ENCODE results near the gene MCF2L.

MCF2L gene, protein sequence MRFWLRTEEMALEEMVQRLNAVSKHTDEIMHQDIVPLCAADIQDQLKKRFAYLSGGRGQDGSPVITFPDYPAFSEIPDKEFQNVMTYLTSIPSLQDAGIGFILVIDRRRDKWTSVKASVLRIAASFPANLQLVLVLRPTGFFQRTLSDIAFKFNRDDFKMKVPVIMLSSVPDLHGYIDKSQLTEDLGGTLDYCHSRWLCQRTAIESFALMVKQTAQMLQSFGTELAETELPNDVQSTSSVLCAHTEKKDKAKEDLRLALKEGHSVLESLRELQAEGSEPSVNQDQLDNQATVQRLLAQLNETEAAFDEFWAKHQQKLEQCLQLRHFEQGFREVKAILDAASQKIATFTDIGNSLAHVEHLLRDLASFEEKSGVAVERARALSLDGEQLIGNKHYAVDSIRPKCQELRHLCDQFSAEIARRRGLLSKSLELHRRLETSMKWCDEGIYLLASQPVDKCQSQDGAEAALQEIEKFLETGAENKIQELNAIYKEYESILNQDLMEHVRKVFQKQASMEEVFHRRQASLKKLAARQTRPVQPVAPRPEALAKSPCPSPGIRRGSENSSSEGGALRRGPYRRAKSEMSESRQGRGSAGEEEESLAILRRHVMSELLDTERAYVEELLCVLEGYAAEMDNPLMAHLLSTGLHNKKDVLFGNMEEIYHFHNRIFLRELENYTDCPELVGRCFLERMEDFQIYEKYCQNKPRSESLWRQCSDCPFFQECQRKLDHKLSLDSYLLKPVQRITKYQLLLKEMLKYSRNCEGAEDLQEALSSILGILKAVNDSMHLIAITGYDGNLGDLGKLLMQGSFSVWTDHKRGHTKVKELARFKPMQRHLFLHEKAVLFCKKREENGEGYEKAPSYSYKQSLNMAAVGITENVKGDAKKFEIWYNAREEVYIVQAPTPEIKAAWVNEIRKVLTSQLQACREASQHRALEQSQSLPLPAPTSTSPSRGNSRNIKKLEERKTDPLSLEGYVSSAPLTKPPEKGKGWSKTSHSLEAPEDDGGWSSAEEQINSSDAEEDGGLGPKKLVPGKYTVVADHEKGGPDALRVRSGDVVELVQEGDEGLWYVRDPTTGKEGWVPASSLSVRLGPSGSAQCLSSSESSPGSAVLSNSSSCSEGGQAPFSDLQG
- long read RNA-seq = 0 reads

DNA sequence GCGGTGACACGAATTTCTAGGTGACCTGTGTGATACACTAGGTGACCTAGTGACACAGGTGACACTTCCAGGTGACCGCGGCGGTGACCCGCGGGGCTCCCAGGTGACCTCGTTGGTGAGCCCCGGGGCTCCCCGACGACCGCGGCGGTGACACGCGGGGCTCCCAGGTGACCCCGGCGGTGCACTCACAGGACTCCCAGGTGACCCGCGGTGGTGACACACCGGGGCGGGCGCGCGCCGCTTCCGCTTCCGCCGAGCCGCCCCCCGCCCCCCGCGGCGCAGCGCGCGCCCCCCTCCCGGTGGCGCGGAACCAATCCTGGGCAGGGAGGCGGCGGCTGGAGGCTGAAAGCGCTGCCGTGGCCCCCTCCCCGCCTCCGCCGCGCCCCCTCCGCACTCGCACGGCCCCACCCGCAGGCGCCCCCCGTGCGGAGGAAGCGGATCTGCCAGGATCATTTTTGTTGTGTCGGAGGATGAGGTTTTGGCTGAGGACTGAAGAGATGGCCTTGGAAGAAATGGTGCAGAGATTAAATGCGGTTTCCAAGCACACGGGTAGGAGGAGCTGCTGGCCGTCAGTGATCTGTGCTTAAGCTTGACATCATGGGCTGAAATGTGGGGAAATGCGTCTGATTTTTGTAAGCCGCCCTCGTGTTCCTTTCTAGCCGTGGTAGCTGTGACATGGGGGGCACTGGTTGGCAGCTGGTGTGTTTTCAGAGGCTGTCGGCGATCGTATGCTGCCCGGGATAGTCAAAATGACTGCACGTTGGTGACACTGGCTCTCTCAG, at the start of gene MCF2L:
MCF2L (plus strand) TSS at position 305 of the 782 bp plus-strand sequence; CDS start at position 471, 166 bp downstream.
- no peak within 1 kb of the TSS for H3K4me3 ChIP-seq (replicated peaks; ENCODE audit: insufficient read depth, low read length)

DNA sequence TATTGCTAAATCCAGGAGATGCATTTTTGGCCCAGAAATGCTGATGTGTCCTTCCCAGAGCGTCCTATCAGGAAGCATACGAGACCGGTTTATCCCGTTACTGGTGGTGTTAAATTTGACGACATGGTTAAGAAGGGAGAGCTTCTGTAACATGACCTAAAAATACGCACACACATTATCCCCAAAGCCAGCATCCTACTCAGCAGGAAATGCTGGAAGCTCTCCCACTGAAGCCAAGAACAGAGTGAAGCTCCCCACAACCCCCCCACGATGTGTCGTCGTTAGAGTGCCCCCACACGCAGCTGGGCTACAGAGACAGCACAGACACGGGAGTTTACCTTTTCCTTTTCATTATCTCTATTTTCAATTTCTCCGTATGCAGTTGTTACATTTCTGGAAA, 45.1 kb upstream of the MCF2L start:
- H3K4me3 ChIP-seq (replicated peaks; ENCODE audit: insufficient read depth, low read length) = no peak overlapping the region
- H3K27me3 ChIP-seq (ENCODE audit: insufficient read depth, poor library complexity, severe bottlenecking) = peaks cover 18% of the 10 kb centered on the region
- no peak for TF ChIP-seq GABPA (IDR thresholded peaks at IDR 0.05; ENCODE audit: low read depth)
- TF ChIP-seq SPI1 (IDR thresholded peaks at IDR 0.05; ENCODE audit: borderline replicate concordance, low read depth) = no peak
- TF ChIP-seq, protein P1, sequence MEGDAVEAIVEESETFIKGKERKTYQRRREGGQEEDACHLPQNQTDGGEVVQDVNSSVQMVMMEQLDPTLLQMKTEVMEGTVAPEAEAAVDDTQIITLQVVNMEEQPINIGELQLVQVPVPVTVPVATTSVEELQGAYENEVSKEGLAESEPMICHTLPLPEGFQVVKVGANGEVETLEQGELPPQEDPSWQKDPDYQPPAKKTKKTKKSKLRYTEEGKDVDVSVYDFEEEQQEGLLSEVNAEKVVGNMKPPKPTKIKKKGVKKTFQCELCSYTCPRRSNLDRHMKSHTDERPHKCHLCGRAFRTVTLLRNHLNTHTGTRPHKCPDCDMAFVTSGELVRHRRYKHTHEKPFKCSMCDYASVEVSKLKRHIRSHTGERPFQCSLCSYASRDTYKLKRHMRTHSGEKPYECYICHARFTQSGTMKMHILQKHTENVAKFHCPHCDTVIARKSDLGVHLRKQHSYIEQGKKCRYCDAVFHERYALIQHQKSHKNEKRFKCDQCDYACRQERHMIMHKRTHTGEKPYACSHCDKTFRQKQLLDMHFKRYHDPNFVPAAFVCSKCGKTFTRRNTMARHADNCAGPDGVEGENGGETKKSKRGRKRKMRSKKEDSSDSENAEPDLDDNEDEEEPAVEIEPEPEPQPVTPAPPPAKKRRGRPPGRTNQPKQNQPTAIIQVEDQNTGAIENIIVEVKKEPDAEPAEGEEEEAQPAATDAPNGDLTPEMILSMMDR (IDR thresholded peaks at IDR 0.05; ENCODE audit: insufficient read depth, low read length) = no peak
- no peak for TF ChIP-seq POLR2AphosphoS5 (IDR thresholded peaks at IDR 0.05; ENCODE audit: low read depth)
- TF ChIP-seq, protein P2, sequence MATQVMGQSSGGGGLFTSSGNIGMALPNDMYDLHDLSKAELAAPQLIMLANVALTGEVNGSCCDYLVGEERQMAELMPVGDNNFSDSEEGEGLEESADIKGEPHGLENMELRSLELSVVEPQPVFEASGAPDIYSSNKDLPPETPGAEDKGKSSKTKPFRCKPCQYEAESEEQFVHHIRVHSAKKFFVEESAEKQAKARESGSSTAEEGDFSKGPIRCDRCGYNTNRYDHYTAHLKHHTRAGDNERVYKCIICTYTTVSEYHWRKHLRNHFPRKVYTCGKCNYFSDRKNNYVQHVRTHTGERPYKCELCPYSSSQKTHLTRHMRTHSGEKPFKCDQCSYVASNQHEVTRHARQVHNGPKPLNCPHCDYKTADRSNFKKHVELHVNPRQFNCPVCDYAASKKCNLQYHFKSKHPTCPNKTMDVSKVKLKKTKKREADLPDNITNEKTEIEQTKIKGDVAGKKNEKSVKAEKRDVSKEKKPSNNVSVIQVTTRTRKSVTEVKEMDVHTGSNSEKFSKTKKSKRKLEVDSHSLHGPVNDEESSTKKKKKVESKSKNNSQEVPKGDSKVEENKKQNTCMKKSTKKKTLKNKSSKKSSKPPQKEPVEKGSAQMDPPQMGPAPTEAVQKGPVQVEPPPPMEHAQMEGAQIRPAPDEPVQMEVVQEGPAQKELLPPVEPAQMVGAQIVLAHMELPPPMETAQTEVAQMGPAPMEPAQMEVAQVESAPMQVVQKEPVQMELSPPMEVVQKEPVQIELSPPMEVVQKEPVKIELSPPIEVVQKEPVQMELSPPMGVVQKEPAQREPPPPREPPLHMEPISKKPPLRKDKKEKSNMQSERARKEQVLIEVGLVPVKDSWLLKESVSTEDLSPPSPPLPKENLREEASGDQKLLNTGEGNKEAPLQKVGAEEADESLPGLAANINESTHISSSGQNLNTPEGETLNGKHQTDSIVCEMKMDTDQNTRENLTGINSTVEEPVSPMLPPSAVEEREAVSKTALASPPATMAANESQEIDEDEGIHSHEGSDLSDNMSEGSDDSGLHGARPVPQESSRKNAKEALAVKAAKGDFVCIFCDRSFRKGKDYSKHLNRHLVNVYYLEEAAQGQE (IDR thresholded peaks at IDR 0.05; ENCODE audit: insufficient replicate concordance, low read depth) = no peak
- H3K27ac ChIP-seq (replicated peaks) = no peak overlapping the region
- no peak for DNase-seq (ENCODE audit: low read depth in 1 of 2, low spot score in 1 of 2)

More for the DNA sequence above, at the start of gene MCF2L:
- H3K27me3 ChIP-seq (ENCODE audit: insufficient read depth, poor library complexity, severe bottlenecking) = peaks cover 47% of the 10 kb centered on the region
- TF ChIP-seq POLR2AphosphoS5 (IDR thresholded peaks at IDR 0.05; ENCODE audit: low read depth) (no peak), GABPA (IDR thresholded peaks at IDR 0.05; ENCODE audit: low read depth) (no peak)
- no peak for DNase-seq (ENCODE audit: low read depth in 1 of 2, low spot score in 1 of 2)
- no peak within 1 kb of the TSS for H3K27ac ChIP-seq (replicated peaks)

DNA sequence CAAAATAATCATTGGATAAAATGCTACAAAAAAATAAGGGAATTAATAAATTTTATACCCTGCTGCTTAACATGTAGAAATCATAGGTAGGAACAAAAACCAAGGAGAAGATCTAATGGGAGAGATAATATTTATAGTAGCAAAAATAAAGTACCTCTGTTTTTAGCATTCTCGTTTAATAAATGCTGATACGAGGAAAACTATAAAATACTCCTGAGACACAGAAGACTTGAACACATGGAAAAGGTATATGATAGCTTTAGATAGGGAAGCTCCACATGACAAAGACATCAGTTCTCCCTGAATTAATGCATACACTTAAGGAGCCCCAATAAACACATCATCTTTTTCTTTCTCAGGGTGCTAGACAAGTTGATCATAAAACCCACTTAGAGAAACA, 44.6 kb upstream of the MCF2L start:
- TF ChIP-seq POLR2AphosphoS5 (IDR thresholded peaks at IDR 0.05; ENCODE audit: low read depth) (no peak), SPI1 (IDR thresholded peaks at IDR 0.05; ENCODE audit: borderline replicate concordance, low read depth) (no peak), GABPA (IDR thresholded peaks at IDR 0.05; ENCODE audit: low read depth) (no peak)
- TF ChIP-seq, protein P1 (IDR thresholded peaks at IDR 0.05; ENCODE audit: insufficient read depth, low read length) = no peak
- TF ChIP-seq, protein P2 (IDR thresholded peaks at IDR 0.05; ENCODE audit: insufficient replicate concordance, low read depth) = no peak
- DNase-seq (ENCODE audit: low read depth in 1 of 2, low spot score in 1 of 2) = no peak
- Histone ChIP-seq H3K27ac (replicated peaks) (no peak overlapping the region), H3K4me3 (replicated peaks; ENCODE audit: insufficient read depth, low read length) (no peak overlapping the region), H3K27me3 (ENCODE audit: insufficient read depth, poor library complexity, severe bottlenecking) (peaks cover 20% of the 10 kb centered on the region)

Measured in HL-60 (cell line).